OCI-LY1 (cell line): ENCODE measurements around the gene SOCS6.

Experiments
- H2AFZ ChIP-seq: fragments of 200-600 bp; sonication (generic), shearing (Covaris generic); 2 replicates; pipeline ENCODE4 v1.6.0; 2014; ENCODE audit warnings: antibody characterized with exemption, mild to moderate bottlenecking, low read length
- H3F3A ChIP-seq: fragments of 200-600 bp; sonication (generic), shearing (Covaris generic); 2 replicates; pipeline ENCODE4 v1.6.0; 2014; ENCODE audit warnings: mild to moderate bottlenecking, antibody characterized with exemption, low read length, moderate library complexity; ENCODE audit not compliant: insufficient read depth
- H3K27ac ChIP-seq: fragments of 200-600 bp; sonication (generic); 2 replicates; pipeline ENCODE4 v1.5.1; 2014; ENCODE audit warnings: low read length, mixed run types, mild to moderate bottlenecking, low read depth; ENCODE audit not compliant: poor library complexity, severe bottlenecking
- H3K27me3 ChIP-seq: fragments of 200-600 bp; sonication (generic); 2 replicates; pipeline ENCODE4 v1.6.0; 2014; ENCODE audit warnings: antibody characterized with exemption, mild to moderate bottlenecking, low read length, moderate library complexity; ENCODE audit not compliant: insufficient read depth
- H3K36me3 ChIP-seq: fragments of 200-600 bp; sonication (generic); 2 replicates; pipeline ENCODE4 v1.6.1; 2014; ENCODE audit warnings: mild to moderate bottlenecking, antibody characterized with exemption, low read length, moderate library complexity, mixed read lengths; ENCODE audit not compliant: insufficient read depth
- H3K4me1 ChIP-seq: fragments of 200-600 bp; sonication (generic); 2 replicates; pipeline ENCODE4 v1.5.1; 2014; ENCODE audit warnings: mild to moderate bottlenecking, low read length, moderate library complexity; ENCODE audit not compliant: insufficient read depth, severe bottlenecking
- H3K4me2 ChIP-seq: fragments of 200-600 bp; sonication (generic), shearing (Covaris generic); 2 replicates; pipeline ENCODE4 v1.6.1; 2014; ENCODE audit warnings: low read length
- H3K4me3 ChIP-seq: fragments of 200-600 bp; sonication (generic); 2 replicates; pipeline ENCODE4 v1.5.1; 2014; ENCODE audit warnings: low read length, low read depth, mild to moderate bottlenecking, mixed read lengths; ENCODE audit not compliant: poor library complexity, severe bottlenecking
- H3K79me2 ChIP-seq: fragments of 200-600 bp; shearing (Covaris generic); 2 replicates; pipeline ENCODE4 v1.6.1; 2016; ENCODE audit warnings: mixed run types, low read length, mixed read lengths; ENCODE audit not compliant: insufficient read depth
- H3K9ac ChIP-seq: fragments of 200-600 bp; sonication (generic), shearing (Covaris generic); 2 replicates; pipeline ENCODE4 v1.6.1; 2014; ENCODE audit warnings: mild to moderate bottlenecking, low read length, mixed read lengths
- H3K9me2 ChIP-seq: fragments of 200-600 bp; sonication (generic), shearing (Covaris generic); 2 replicates; pipeline ENCODE4 v1.6.1; 2014; ENCODE audit warnings: low read depth, mild to moderate bottlenecking, low read length, mixed read lengths
- H3K9me3 ChIP-seq: fragments of 200-600 bp; shearing (Covaris generic); 2 replicates; pipeline ENCODE4 v1.6.1; 2014; ENCODE audit warnings: low read length, mixed read lengths
- H4K20me1 ChIP-seq: fragments of 200-600 bp; sonication (generic), shearing (Covaris generic); 2 replicates; pipeline ENCODE4 v1.6.0; 2016; ENCODE audit warnings: mild to moderate bottlenecking, low read length; ENCODE audit not compliant: insufficient read depth
- CTCF ChIP-seq: fragments of 200-600 bp; sonication (generic), shearing (Covaris generic); IDR thresholded peaks from 2 replicates; pipeline ENCODE4 v1.5.1; 2017; ENCODE audit warnings: mild to moderate bottlenecking, antibody characterized with exemption, low read length, moderate library complexity, mixed read lengths
- EZH2 ChIP-seq: fragments of 200-600 bp; sonication (generic), shearing (Covaris generic); IDR thresholded peaks from 2 replicates; pipeline ENCODE4 v1.8.0; 2017; ENCODE audit warnings: borderline replicate concordance, mixed run types, mild to moderate bottlenecking, antibody characterized with exemption, low read length, moderate library complexity, mixed read lengths

Gene SOCS6

DNA sequence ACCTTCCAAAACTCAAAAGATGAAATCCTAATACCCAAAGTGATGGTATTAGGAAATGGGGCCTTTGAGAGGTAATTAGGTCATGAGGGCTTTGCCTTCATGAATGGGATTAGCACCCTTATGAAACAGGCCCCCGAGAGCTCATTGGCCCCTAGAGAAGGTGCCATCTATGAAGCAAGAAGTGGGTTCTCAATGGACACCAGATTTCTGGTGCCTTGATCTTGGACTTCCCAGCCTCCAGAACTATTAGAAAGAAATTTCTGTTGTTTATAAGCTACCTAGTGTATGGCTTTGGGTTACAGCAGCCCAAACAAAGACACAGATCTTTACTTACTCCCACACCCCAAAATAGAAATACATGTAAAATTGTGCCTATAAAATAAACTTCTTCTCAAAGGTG, 45.4 kb downstream of the SOCS6 start:
- no peak overlapping the region for H3K4me3 ChIP-seq
- no peaks in the 10 kb centered on the region for H3K36me3 ChIP-seq
- no peaks in the 10 kb centered on the region for H3F3A ChIP-seq
- H4K20me1 ChIP-seq = no peaks in the 10 kb centered on the region
- no peaks in the 10 kb centered on the region for H3K4me1 ChIP-seq
- H3K9me2 ChIP-seq = no peaks in the 10 kb centered on the region
- TF ChIP-seq EZH2 (no peak), CTCF (no peak)
- no peaks in the 10 kb centered on the region for H3K79me2 ChIP-seq
- H3K27me3 ChIP-seq = no peaks in the 10 kb centered on the region
- H3K9ac ChIP-seq = no peak overlapping the region
- H3K4me2 ChIP-seq = no peak overlapping the region
- no peak overlapping the region for H3K27ac ChIP-seq
- H2AFZ ChIP-seq = no peak overlapping the region
- no peaks in the 10 kb centered on the region for H3K9me3 ChIP-seq

DNA sequence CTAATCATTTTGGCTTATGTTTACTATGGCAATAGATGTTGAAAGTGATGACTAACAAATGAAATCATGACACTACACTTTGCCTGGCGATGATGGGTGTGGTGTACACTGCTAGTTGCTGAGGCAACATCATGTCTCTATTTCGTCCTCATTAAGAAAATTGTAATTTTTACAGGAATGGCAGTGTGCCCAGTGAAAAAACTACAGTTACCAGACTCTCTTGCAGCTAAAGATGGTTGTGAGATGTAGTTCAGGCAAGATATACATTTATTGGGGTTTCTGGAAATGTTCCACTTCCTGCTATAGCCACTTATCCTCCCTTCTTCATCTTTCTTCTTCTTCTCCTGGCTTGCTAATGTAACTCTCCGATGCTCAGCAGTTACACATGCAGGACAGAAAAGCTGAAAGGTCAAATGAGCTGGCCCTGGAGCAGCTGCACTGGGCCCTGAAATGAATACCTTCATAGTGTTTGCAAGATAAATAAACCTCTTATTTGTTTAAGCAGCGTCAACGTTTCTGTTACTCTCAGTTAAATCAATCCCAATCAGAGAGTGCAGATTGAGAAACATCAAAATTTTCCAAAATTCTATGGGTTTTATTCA, 46.0 kb downstream of the SOCS6 start:
- TF ChIP-seq CTCF (no peak), EZH2 (no peak)
- Histone ChIP-seq H2AFZ (no peak overlapping the region), H4K20me1 (no peaks in the 10 kb centered on the region), H3K4me3 (no peak overlapping the region), H3K36me3 (no peaks in the 10 kb centered on the region), H3K9ac (no peak overlapping the region), H3K9me3 (no peaks in the 10 kb centered on the region), H3K9me2 (no peaks in the 10 kb centered on the region), H3K4me2 (no peak overlapping the region), H3K4me1 (no peaks in the 10 kb centered on the region), H3K79me2 (no peaks in the 10 kb centered on the region), H3K27ac (no peak overlapping the region), H3K27me3 (no peaks in the 10 kb centered on the region), H3F3A (no peaks in the 10 kb centered on the region)

DNA sequence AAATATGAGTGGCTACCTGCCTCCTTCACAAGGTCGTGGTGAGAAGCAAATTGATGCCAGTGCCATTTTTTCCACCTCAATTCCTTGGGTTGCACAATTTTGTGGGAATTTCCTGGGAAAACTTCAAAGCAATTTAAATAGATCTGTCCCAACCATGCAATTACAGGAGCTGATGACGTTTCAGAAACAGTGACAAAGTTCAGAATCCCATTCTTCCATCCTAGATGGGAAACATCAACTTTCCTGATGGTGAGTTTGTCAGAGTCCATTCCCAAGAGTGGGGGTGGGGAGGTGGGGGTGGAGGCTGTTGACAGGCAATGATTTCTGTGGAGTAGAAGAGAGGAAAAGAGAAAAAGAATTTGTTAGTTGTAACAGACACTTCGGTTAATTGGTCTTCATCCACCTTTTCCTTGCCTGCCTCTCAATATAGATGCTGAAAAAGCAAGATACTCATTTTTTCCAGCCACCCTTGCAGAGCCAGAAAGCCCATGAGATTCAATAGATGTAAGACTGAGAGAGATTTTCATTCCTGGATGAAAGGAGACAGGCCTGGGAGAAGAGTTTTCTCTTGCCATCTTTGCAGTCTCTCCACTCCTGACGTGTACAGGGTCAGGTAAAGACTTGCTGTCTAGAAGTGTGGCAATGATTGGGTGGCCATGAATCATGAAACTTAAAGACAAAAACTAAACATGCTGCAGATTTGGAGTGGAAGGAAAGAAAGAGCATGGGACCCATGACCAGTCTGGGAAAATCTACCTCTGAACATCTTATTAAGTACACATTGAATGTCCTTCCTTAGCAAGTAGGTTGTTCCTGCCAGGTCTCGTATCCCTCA, 47.3 kb downstream of the SOCS6 start:
- H3K4me3 ChIP-seq = no peak overlapping the region
- no peaks in the 10 kb centered on the region for H3F3A ChIP-seq
- H3K4me2 ChIP-seq = no peak overlapping the region
- H2AFZ ChIP-seq = no peak overlapping the region
- no peaks in the 10 kb centered on the region for H3K27me3 ChIP-seq
- H3K9ac ChIP-seq = no peak overlapping the region
- H3K9me3 ChIP-seq = no peaks in the 10 kb centered on the region
- H3K79me2 ChIP-seq = no peaks in the 10 kb centered on the region
- no peaks in the 10 kb centered on the region for H3K4me1 ChIP-seq
- no peaks in the 10 kb centered on the region for H3K9me2 ChIP-seq
- no peaks in the 10 kb centered on the region for H4K20me1 ChIP-seq
- H3K36me3 ChIP-seq = no peaks in the 10 kb centered on the region
- no peak for TF ChIP-seq EZH2
- TF ChIP-seq CTCF = no peak
- no peak overlapping the region for H3K27ac ChIP-seq
